Gastroesophageal sphincter (tissue), 3 donors: ENCODE measurements around the gene TSPAN11.

ENCODE experiments used
- EP300 ChIP-seq: sonication (generic); formaldehyde crosslinking; IDR thresholded peaks from one replicate; pipeline ENCODE4 v1.6.1; 2017; ENCODE audit warnings: antibody characterized with exemption, mild to moderate bottlenecking
- POLR2A ChIP-seq, 2 donors: fragments of 450-650 bp; IDR thresholded peaks; one replicate each; pipeline ENCODE4 v1.6.1; 2017; ENCODE audit warnings: antibody characterized with exemption in 2 of 2, mild to moderate bottlenecking in 2 of 2, moderate library complexity in 1 of 2
- POLR2AphosphoS5 ChIP-seq: sonication (generic); formaldehyde crosslinking; IDR thresholded peaks from one replicate; pipeline ENCODE4 v1.6.1; 2017; ENCODE audit warnings: antibody characterized with exemption
- TF ChIP-seq, protein P1 (sequence below), 4 experiments: fragments of 200-600 bp in 2 of 4; fragments of 450-650 bp in 2 of 4; sonication (generic) in 1 of 4; IDR thresholded peaks; one replicate each; pipeline ENCODE4 v1.5.1; 2017 to 2019; ENCODE audit warnings: antibody characterized with exemption in 4 of 4, mild to moderate bottlenecking in 2 of 4, moderate library complexity in 2 of 4

DNA sequence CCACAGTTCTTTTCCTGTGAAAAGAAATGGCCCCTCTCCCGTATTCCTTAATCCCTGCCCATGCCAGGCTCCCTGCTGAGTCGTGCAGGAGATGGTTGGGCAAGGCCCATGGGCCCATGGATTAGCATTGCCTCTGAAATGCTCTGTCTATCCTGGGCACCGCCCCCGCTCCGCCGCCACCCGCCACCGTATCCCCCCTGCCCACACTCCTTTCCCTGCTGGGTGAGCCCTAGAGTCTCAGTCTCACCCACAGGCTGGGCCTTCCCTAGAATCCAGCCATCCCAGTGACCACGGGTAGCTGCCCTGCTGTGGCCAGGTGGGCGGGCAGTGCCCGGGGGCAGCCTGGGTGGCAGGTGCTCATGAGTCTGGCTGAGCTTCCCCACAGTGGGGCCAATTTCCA lies 50.6 kb downstream of the TSPAN11 start:
- TF ChIP-seq POLR2AphosphoS5 (no peak), POLR2A (IDR thresholded peaks at IDR 0.05) (no peak), EP300 (no peak)
- TF ChIP-seq, protein P1, sequence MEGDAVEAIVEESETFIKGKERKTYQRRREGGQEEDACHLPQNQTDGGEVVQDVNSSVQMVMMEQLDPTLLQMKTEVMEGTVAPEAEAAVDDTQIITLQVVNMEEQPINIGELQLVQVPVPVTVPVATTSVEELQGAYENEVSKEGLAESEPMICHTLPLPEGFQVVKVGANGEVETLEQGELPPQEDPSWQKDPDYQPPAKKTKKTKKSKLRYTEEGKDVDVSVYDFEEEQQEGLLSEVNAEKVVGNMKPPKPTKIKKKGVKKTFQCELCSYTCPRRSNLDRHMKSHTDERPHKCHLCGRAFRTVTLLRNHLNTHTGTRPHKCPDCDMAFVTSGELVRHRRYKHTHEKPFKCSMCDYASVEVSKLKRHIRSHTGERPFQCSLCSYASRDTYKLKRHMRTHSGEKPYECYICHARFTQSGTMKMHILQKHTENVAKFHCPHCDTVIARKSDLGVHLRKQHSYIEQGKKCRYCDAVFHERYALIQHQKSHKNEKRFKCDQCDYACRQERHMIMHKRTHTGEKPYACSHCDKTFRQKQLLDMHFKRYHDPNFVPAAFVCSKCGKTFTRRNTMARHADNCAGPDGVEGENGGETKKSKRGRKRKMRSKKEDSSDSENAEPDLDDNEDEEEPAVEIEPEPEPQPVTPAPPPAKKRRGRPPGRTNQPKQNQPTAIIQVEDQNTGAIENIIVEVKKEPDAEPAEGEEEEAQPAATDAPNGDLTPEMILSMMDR (IDR thresholded peaks at IDR 0.05) = no peak
